ENCODE measurements around the gene NR3C1. TPM values are rescaled to one million over a fixed set of nuclear protein-coding genes. Genes with fewer than 3 reads are reported as not detected.

The NR3C1 gene
- polyA plus RNA-seq, 1 donor from 2014 or later = 2.3 TPM

- Histone ChIP-seq H3K79me2 (replicated peaks; ENCODE audit: insufficient read depth, low read length) (no peaks in the 10 kb centered on the region), H3K27ac (ENCODE audit: low read length) (no peak overlapping the region), H3K4me2 (ENCODE audit: low read length) (no peak overlapping the region), H3K9me2 (ENCODE audit: insufficient read depth, low read length) (no peaks in the 10 kb centered on the region), H3K9ac (ENCODE audit: low read length) (no peak overlapping the region), H3K4me3 (ENCODE audit: low read length) (no peak overlapping the region), H3F3A (ENCODE audit: insufficient read depth, low read length, poor library complexity, severe bottlenecking) (no peaks in the 10 kb centered on the region), H3K9me3 (ENCODE audit: low read length) (no peaks in the 10 kb centered on the region), H3K27me3 (ENCODE audit: insufficient read depth, low read depth, low read length) (no peaks in the 10 kb centered on the region), H4K20me1 (ENCODE audit: insufficient read depth) (no peaks in the 10 kb centered on the region), H2AFZ (ENCODE audit: low read depth, low read length) (no peak overlapping the region), H3K36me3 (ENCODE audit: insufficient read depth, low read length) (no peaks in the 10 kb centered on the region)
- TF ChIP-seq SMC3 (conservative IDR thresholded peaks at IDR 0.05; ENCODE audit: poor library complexity) (no peak), EZH2 (IDR thresholded peaks at IDR 0.05; ENCODE audit: borderline replicate concordance, insufficient read depth, low read length, poor library complexity, severe bottlenecking) (no peak), POLR2AphosphoS5 (IDR thresholded peaks at IDR 0.05) (no peak), EP300 (conservative IDR thresholded peaks at IDR 0.05; ENCODE audit: poor library complexity, severe bottlenecking) (no peak), TAF1 (IDR thresholded peaks at IDR 0.05; ENCODE audit: low read depth) (no peak), RAD21 (conservative IDR thresholded peaks at IDR 0.05) (no peak), MXI1 (conservative IDR thresholded peaks at IDR 0.05; ENCODE audit: poor library complexity, severe bottlenecking) (no peak)
- TF ChIP-seq, protein P1, sequence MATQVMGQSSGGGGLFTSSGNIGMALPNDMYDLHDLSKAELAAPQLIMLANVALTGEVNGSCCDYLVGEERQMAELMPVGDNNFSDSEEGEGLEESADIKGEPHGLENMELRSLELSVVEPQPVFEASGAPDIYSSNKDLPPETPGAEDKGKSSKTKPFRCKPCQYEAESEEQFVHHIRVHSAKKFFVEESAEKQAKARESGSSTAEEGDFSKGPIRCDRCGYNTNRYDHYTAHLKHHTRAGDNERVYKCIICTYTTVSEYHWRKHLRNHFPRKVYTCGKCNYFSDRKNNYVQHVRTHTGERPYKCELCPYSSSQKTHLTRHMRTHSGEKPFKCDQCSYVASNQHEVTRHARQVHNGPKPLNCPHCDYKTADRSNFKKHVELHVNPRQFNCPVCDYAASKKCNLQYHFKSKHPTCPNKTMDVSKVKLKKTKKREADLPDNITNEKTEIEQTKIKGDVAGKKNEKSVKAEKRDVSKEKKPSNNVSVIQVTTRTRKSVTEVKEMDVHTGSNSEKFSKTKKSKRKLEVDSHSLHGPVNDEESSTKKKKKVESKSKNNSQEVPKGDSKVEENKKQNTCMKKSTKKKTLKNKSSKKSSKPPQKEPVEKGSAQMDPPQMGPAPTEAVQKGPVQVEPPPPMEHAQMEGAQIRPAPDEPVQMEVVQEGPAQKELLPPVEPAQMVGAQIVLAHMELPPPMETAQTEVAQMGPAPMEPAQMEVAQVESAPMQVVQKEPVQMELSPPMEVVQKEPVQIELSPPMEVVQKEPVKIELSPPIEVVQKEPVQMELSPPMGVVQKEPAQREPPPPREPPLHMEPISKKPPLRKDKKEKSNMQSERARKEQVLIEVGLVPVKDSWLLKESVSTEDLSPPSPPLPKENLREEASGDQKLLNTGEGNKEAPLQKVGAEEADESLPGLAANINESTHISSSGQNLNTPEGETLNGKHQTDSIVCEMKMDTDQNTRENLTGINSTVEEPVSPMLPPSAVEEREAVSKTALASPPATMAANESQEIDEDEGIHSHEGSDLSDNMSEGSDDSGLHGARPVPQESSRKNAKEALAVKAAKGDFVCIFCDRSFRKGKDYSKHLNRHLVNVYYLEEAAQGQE (IDR thresholded peaks at IDR 0.05; ENCODE audit: borderline replicate concordance) = no peak
- TF ChIP-seq, protein P2, sequence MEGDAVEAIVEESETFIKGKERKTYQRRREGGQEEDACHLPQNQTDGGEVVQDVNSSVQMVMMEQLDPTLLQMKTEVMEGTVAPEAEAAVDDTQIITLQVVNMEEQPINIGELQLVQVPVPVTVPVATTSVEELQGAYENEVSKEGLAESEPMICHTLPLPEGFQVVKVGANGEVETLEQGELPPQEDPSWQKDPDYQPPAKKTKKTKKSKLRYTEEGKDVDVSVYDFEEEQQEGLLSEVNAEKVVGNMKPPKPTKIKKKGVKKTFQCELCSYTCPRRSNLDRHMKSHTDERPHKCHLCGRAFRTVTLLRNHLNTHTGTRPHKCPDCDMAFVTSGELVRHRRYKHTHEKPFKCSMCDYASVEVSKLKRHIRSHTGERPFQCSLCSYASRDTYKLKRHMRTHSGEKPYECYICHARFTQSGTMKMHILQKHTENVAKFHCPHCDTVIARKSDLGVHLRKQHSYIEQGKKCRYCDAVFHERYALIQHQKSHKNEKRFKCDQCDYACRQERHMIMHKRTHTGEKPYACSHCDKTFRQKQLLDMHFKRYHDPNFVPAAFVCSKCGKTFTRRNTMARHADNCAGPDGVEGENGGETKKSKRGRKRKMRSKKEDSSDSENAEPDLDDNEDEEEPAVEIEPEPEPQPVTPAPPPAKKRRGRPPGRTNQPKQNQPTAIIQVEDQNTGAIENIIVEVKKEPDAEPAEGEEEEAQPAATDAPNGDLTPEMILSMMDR (IDR thresholded peaks at IDR 0.05; ENCODE audit: poor library complexity, severe bottlenecking) = no peak
Observed at GRCh38 chr5:143322176-143322575, 81.3 kb downstream of the NR3C1 start.

- Histone ChIP-seq H2AFZ (ENCODE audit: low read depth, low read length) (no peak overlapping the region), H3K27me3 (ENCODE audit: insufficient read depth, low read depth, low read length) (no peaks in the 10 kb centered on the region), H3K4me3 (ENCODE audit: low read length) (no peak overlapping the region), H3K27ac (ENCODE audit: low read length) (no peak overlapping the region), H3K9me3 (ENCODE audit: low read length) (no peaks in the 10 kb centered on the region), H4K20me1 (ENCODE audit: insufficient read depth) (no peaks in the 10 kb centered on the region), H3K79me2 (replicated peaks; ENCODE audit: insufficient read depth, low read length) (no peaks in the 10 kb centered on the region), H3K9me2 (ENCODE audit: insufficient read depth, low read length) (no peaks in the 10 kb centered on the region), H3K4me2 (ENCODE audit: low read length) (no peak overlapping the region), H3K36me3 (ENCODE audit: insufficient read depth, low read length) (no peaks in the 10 kb centered on the region), H3F3A (ENCODE audit: insufficient read depth, low read length, poor library complexity, severe bottlenecking) (no peaks in the 10 kb centered on the region), H3K9ac (ENCODE audit: low read length) (no peak overlapping the region)
- no peak for TF ChIP-seq SMC3 (conservative IDR thresholded peaks at IDR 0.05; ENCODE audit: poor library complexity)
- TF ChIP-seq, protein P1 (IDR thresholded peaks at IDR 0.05; ENCODE audit: borderline replicate concordance) = no peak
- no peak for TF ChIP-seq TAF1 (IDR thresholded peaks at IDR 0.05; ENCODE audit: low read depth)
- no peak for TF ChIP-seq EP300 (conservative IDR thresholded peaks at IDR 0.05; ENCODE audit: poor library complexity, severe bottlenecking)
- no peak for TF ChIP-seq EZH2 (IDR thresholded peaks at IDR 0.05; ENCODE audit: borderline replicate concordance, insufficient read depth, low read length, poor library complexity, severe bottlenecking)
- TF ChIP-seq POLR2AphosphoS5 (IDR thresholded peaks at IDR 0.05) = no peak
- TF ChIP-seq MXI1 (conservative IDR thresholded peaks at IDR 0.05; ENCODE audit: poor library complexity, severe bottlenecking) = no peak
- no peak for TF ChIP-seq RAD21 (conservative IDR thresholded peaks at IDR 0.05)
- TF ChIP-seq, protein P2 (IDR thresholded peaks at IDR 0.05; ENCODE audit: poor library complexity, severe bottlenecking) = no peak
Observed at GRCh38 chr5:143319437-143320227, 83.9 kb downstream of the NR3C1 start.

Measured in neural cell (in vitro differentiated cells).